ENCODE data around the gene CLDN8. TPM values are rescaled to one million over a fixed set of nuclear protein-coding genes. Genes with fewer than 3 reads are reported as not detected.
A peak's percentile ranks its signal among the peaks of the same experiment; 100 is the strongest.

The CLDN8 gene
- total and polyA plus RNA-seq, 8 donors, result 0.89 to 4.1 (median 2.1) TPM; not detected in 5

DNA sequence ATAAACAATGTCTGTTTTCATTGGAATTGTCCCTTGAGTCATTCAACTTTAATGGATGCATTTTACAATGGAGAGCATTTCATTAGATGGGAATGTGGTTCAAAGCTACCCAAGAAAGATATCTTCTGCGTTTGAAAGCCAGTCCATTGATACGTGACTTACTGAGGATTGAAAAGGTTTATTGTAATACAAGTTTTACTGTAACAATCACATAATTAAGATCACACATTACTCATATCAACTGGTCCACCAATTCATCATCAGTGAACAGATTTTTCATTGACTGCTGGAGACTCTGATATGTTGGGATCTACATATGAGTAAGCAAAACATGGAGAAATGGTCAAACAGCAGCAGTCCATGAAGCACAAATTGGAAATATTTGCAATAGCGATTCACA is 34.0 kb upstream of the CLDN8 start:
- WGBS, 5 donors, result 64 to 87% (median 70%) methylated on average over 3 of the region's 3 CpGs
- H3K4me1 ChIP-seq, result no peaks in the 10 kb centered on the region

DNA sequence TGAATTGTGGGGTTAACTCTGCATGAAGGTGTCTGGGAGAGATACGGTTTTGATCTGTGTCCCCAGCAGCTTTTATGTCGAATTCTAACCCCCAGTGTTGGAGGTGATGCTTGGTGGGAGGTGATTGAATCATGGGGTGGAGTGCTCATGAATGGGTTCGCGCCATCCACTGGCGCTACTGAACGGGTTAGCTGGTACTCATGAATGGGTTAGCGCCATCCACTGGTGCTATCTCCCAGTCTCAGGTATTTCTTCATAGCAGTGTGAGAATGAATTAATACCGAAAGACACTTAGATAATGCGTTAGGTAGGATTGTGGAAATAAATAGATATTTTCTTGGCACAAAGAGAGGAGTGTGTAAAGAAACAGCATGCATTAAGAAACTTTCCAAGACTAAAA is 32.9 kb upstream of the CLDN8 start:
- Histone ChIP-seq H3K9me3 (no peaks in the 10 kb centered on the region), H3K4me1 (no peaks in the 10 kb centered on the region), H3K27ac (no peak overlapping the region), H3K27me3 (no peaks in the 10 kb centered on the region), H3K4me3 (no peak overlapping the region), H3K36me3 (no peaks in the 10 kb centered on the region)
- intact Hi-C loops (cut with DNase I; ENCODE audit: low total_unique reads), result no loop called here
- 77 to 89% (median 81%) methylated on average over 9 of the region's 9 CpGs for WGBS, 5 donors
- no peak for DNase-seq
- TF ChIP-seq EP300 (IDR thresholded peaks at IDR 0.05) (no peak), POLR2AphosphoS5 (IDR thresholded peaks at IDR 0.05) (no peak), POLR2A (IDR thresholded peaks at IDR 0.05) (no peak)
- TF ChIP-seq, protein P1, sequence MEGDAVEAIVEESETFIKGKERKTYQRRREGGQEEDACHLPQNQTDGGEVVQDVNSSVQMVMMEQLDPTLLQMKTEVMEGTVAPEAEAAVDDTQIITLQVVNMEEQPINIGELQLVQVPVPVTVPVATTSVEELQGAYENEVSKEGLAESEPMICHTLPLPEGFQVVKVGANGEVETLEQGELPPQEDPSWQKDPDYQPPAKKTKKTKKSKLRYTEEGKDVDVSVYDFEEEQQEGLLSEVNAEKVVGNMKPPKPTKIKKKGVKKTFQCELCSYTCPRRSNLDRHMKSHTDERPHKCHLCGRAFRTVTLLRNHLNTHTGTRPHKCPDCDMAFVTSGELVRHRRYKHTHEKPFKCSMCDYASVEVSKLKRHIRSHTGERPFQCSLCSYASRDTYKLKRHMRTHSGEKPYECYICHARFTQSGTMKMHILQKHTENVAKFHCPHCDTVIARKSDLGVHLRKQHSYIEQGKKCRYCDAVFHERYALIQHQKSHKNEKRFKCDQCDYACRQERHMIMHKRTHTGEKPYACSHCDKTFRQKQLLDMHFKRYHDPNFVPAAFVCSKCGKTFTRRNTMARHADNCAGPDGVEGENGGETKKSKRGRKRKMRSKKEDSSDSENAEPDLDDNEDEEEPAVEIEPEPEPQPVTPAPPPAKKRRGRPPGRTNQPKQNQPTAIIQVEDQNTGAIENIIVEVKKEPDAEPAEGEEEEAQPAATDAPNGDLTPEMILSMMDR (IDR thresholded peaks at IDR 0.05), result no peak

More for the DNA sequence above, 34.0 kb upstream of the CLDN8 start:
- DNase-seq, result no peak
- TF ChIP-seq POLR2A (IDR thresholded peaks at IDR 0.05) (no peak), EP300 (IDR thresholded peaks at IDR 0.05) (no peak), POLR2AphosphoS5 (IDR thresholded peaks at IDR 0.05) (no peak)
- TF ChIP-seq, protein P1 (IDR thresholded peaks at IDR 0.05), result no peak
- Histone ChIP-seq H3K27me3 (no peaks in the 10 kb centered on the region), H3K27ac (no peak overlapping the region), H3K4me3 (no peak overlapping the region), H3K36me3 (no peaks in the 10 kb centered on the region), H3K9me3 (no peaks in the 10 kb centered on the region)
- intact Hi-C loops (cut with DNase I; ENCODE audit: low total_unique reads), result no loop called here

DNA sequence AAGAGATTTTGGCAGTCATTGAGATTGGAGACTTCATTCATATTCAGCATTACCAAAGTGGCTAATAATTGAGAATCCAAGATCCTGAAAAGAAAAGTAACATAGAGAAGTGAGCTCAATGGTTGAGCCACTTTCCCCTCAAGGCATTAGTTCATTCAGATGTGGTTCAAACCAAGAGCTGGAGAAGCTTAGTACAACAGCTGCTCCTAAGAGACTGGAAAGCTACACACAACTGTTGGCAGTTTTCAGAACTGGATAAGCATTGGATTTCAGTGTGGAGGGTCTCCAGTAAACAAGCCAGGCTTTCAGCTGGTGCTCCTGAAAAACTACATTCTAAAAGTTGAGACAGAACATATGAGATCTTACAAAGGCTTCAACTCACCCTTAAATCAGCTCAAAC is 29.2 kb upstream of the CLDN8 start:
- H3K9me3 ChIP-seq, result no peaks in the 10 kb centered on the region
- H3K36me3 ChIP-seq, result no peaks in the 10 kb centered on the region
- intact Hi-C loops (cut with DNase I; ENCODE audit: low total_unique reads), result no loop called here
- DNase-seq, result peak in 1 of 2 donors; percentile 7
- no peaks in the 10 kb centered on the region for H3K27me3 ChIP-seq
- no peaks in the 10 kb centered on the region for H3K4me1 ChIP-seq
- TF ChIP-seq POLR2A (IDR thresholded peaks at IDR 0.05), result no peak
- TF ChIP-seq, protein P1 (IDR thresholded peaks at IDR 0.05), result no peak
- no peak overlapping the region for H3K4me3 ChIP-seq
- no peak overlapping the region for H3K27ac ChIP-seq

DNA sequence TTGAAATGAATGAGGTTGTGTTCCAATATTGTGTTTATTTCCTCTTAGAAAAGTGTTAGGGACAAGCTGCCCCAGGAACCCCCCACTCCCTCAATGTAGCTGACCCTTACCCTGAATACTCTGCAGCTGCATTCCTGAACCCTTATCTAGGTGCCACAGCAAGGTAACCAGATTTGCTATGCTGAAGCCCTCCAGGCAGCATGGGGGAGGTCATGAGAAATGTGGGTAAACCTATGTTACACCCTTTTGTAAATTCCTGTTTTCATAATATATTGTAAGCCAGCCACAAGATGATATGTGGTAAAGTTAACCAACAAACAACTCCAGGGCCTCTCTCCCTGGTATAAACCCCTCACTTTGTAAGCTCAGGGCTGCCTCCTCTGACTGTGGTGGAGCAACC is 27.8 kb upstream of the CLDN8 start:
- TF ChIP-seq POLR2A (IDR thresholded peaks at IDR 0.05), result no peak
- TF ChIP-seq EP300 (IDR thresholded peaks at IDR 0.05), result no peak
- TF ChIP-seq, protein P1 (IDR thresholded peaks at IDR 0.05), result no peak
- no peak for TF ChIP-seq POLR2AphosphoS5 (IDR thresholded peaks at IDR 0.05)
- Histone ChIP-seq H3K36me3 (no peaks in the 10 kb centered on the region), H3K27ac (no peak overlapping the region), H3K27me3 (no peaks in the 10 kb centered on the region), H3K9me3 (no peaks in the 10 kb centered on the region), H3K4me1 (no peaks in the 10 kb centered on the region), H3K4me3 (no peak overlapping the region)
- intact Hi-C loops (cut with DNase I; ENCODE audit: low total_unique reads), result no loop called here
- DNase-seq, result no peak

DNA sequence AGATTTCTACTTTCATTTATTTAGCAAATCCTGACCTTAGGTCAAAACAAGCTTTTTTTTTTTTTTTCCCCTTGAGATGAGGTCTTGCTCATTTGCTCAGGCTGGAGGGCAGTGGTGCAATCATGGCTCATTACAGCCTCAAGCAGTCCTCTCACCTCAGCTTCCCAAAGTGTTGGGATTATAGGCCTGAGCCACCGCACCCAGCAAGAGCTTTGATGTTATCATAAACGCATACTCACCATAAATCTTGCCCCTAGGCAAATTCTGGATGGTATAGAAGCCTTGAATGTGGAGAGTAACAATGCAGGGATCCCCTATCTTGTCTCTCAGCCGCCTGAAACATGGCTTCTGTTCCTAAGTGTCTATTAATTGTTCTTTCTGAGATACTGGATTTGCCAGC is 24.8 kb upstream of the CLDN8 start:
- no peaks in the 10 kb centered on the region for H3K9me3 ChIP-seq
- no peaks in the 10 kb centered on the region for H3K27me3 ChIP-seq
- no peak for DNase-seq
- no peak overlapping the region for H3K4me3 ChIP-seq
- no peaks in the 10 kb centered on the region for H3K36me3 ChIP-seq
- intact Hi-C loops (cut with DNase I; ENCODE audit: low total_unique reads), result no loop called here
- no peak for TF ChIP-seq POLR2A (IDR thresholded peaks at IDR 0.05)
- TF ChIP-seq, protein P1 (IDR thresholded peaks at IDR 0.05), result no peak
- H3K4me1 ChIP-seq, result no peaks in the 10 kb centered on the region
- H3K27ac ChIP-seq, result no peak overlapping the region
- 56 to 78% (median 71%) methylated on average over 3 of the region's 3 CpGs for WGBS, 5 donors
